Stomach (tissue), 4 donors: ENCODE data around the gene RTBDN.

Experiments used
- CTCF ChIP-seq, 7 experiments: fragments of 450-650 bp in 4 of 7; fragments of 200-600 bp in 3 of 7; sonication (generic) in 3 of 7; IDR thresholded peaks; one replicate each; pipeline ENCODE4 v1.5.1; 2016 to 2019; ENCODE audit warnings: antibody characterized with exemption in 7 of 7, control low read depth in 2 of 7, mild to moderate bottlenecking in 1 of 7
- EP300 ChIP-seq: sonication (generic); formaldehyde crosslinking; IDR thresholded peaks from one replicate; pipeline ENCODE4 v1.6.1; 2017; ENCODE audit warnings: antibody characterized with exemption
- POLR2AphosphoS5 ChIP-seq, 3 donors: sonication (generic); formaldehyde crosslinking; IDR thresholded peaks; one replicate each; pipeline ENCODE4 v1.6.1; 2016; ENCODE audit warnings: antibody characterized with exemption in 3 of 3

DNA sequence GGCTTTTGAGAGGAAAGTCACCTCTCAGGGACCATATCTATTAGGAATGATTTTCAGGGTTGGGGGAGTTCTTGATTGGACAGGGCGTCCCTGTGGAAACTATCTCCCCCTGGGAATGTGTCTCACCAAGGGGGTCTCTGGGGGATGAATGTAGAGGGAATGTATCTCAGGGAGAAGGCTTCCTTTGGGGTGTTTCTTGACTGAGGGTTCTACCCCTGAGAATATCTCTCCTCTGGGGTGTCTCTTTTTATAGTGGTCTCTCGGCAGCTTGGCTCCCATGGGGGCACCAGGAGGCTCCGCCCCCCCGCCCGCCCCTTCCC is 1.0 kb downstream of the RTBDN start:
- no peak for TF ChIP-seq CTCF (IDR thresholded peaks at IDR 0.05)
- TF ChIP-seq EP300, result no peak
- TF ChIP-seq POLR2AphosphoS5 (IDR thresholded peaks at IDR 0.05), result no peak
